Calu3 (cell line): Measurements from ENCODE around the gene FAM193B. TPM values are rescaled to one million over a fixed set of nuclear protein-coding genes. Genes with fewer than 3 reads are reported as not detected.

ENCODE experiments used
- BruUV-seq: library from RNA; stranded (reverse); fragments of 400-500 nt; replicated peaks from 2 replicates; lab custom pipeline; 2021; lab: Mats Ljungman, UMichigan
- CTCF ChIA-PET: fragments of 300-600 bp; sonication (Branson Sonifier 250); formaldehyde crosslinking; loops from one replicate; lab custom pipeline; 2022; ENCODE audit warnings: antibody characterized with exemption; lab: Charles Lee
- DNase-seq: peaks from one replicate; pipeline ENCODE4 v3.0.0; 2022
- H3K27ac Mint-ChIP-seq: one replicate; pipeline ENCODE4 v1.8.0; 2022; ENCODE audit warnings: mixed read lengths; ENCODE audit not compliant: unreplicated experiment
- H3K27me3 Mint-ChIP-seq: one replicate; pipeline ENCODE4 v1.8.0; 2022; ENCODE audit warnings: mixed read lengths; ENCODE audit not compliant: unreplicated experiment
- H3K36me3 Mint-ChIP-seq: one replicate; pipeline ENCODE4 v1.8.0; 2022; ENCODE audit warnings: mild to moderate bottlenecking, moderate library complexity, mixed read lengths; ENCODE audit not compliant: insufficient read depth, unreplicated experiment
- H3K4me1 Mint-ChIP-seq: one replicate; pipeline ENCODE4 v1.8.0; 2022; ENCODE audit warnings: mild to moderate bottlenecking, low read depth, mixed read lengths; ENCODE audit not compliant: unreplicated experiment
- H3K4me3 Mint-ChIP-seq: one replicate; pipeline ENCODE4 v1.8.0; 2022; ENCODE audit warnings: mild to moderate bottlenecking, low read depth, moderate library complexity, mixed read lengths; ENCODE audit not compliant: unreplicated experiment
- H3K9me3 Mint-ChIP-seq: one replicate; pipeline ENCODE4 v1.8.0; 2022; ENCODE audit warnings: low read depth, mixed read lengths; ENCODE audit not compliant: unreplicated experiment
- intact Hi-C: fragments of 100-400 bp; cut with micrococcal nuclease; formaldehyde crosslinking; loops from one replicate; pipeline ENCODE4 v1.10.0; 2022; ENCODE audit not compliant: unreplicated experiment
- total RNA-seq: library from RNA; stranded (reverse); gene quantifications from 2 replicates; pipeline ENCODE4 v1.2.3, GENCODE V29; 2022
- TF ChIP-seq, protein P1 (sequence below): fragments of 200-600 bp; IDR thresholded peaks from one replicate; pipeline ENCODE4 v1.8.0; 2022; ENCODE audit warnings: antibody characterized with exemption; ENCODE audit not compliant: unreplicated experiment

FAM193B gene
- total RNA-seq, 1 experiment from 2014 or later = 97.0 TPM

- Mint-ChIP-seq H3K4me1 (peaks cover 15% of the 10 kb centered on the region), H3K9me3 (no peaks in the 10 kb centered on the region), H3K36me3 (peaks cover 4% of the 10 kb centered on the region), H3K4me3 (no peak overlapping the region), H3K27ac (no peak overlapping the region), H3K27me3 (no peaks in the 10 kb centered on the region)
- CTCF ChIA-PET = no interaction called here
- BruUV-seq = no TSS peak
- intact Hi-C loops = no loop called here
- DNase-seq = no peak
- TF ChIP-seq, protein P1, sequence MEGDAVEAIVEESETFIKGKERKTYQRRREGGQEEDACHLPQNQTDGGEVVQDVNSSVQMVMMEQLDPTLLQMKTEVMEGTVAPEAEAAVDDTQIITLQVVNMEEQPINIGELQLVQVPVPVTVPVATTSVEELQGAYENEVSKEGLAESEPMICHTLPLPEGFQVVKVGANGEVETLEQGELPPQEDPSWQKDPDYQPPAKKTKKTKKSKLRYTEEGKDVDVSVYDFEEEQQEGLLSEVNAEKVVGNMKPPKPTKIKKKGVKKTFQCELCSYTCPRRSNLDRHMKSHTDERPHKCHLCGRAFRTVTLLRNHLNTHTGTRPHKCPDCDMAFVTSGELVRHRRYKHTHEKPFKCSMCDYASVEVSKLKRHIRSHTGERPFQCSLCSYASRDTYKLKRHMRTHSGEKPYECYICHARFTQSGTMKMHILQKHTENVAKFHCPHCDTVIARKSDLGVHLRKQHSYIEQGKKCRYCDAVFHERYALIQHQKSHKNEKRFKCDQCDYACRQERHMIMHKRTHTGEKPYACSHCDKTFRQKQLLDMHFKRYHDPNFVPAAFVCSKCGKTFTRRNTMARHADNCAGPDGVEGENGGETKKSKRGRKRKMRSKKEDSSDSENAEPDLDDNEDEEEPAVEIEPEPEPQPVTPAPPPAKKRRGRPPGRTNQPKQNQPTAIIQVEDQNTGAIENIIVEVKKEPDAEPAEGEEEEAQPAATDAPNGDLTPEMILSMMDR = no peak
Observed at GRCh38 chr5:177542816-177543465, 11.4 kb downstream of the FAM193B start.

GRCh38 chr5:177540438-177540837 is 13.9 kb downstream of the FAM193B start:
- no TSS peak for BruUV-seq
- Mint-ChIP-seq H3K9me3 (no peaks in the 10 kb centered on the region), H3K36me3 (peaks cover 4% of the 10 kb centered on the region), H3K4me1 (no peaks in the 10 kb centered on the region), H3K27ac (no peak overlapping the region), H3K27me3 (no peaks in the 10 kb centered on the region), H3K4me3 (no peak overlapping the region)
- CTCF ChIA-PET = no interaction called here
- intact Hi-C loops = no loop called here
- no peak for DNase-seq
- TF ChIP-seq, protein P1 = no peak

DNA sequence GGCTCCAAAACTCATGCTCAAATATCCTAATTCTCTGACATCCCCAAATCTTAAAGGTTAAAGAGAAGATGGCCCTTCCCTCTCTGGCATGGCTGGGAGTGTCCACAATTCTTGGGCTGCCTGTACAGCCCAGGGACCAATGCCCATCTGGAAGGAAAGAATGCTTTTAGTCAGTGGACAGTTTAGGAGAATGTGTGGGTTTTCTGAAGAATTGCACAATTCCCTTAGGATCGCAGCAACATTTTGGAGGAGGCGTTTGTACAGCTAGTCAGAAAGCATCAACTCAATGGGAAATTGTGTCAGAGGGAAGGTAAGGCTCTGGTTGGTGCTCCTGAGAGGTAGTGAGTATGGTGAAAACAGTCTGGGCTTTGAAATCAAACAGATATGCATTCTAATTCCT is 15.0 kb downstream of the FAM193B start:
- CTCF ChIA-PET = interaction anchor here (0.7 kb wide), 1 partner anchor 62 kb away, joined by 5 read pairs; no protein-coding TSS in a partner anchor
- intact Hi-C loops = no loop called here
- Mint-ChIP-seq H3K9me3 (no peaks in the 10 kb centered on the region), H3K36me3 (peaks cover 4% of the 10 kb centered on the region), H3K4me3 (no peak overlapping the region), H3K27me3 (no peaks in the 10 kb centered on the region), H3K27ac (no peak overlapping the region), H3K4me1 (no peaks in the 10 kb centered on the region)
- DNase-seq = no peak
- TF ChIP-seq, protein P1 = no peak
- BruUV-seq = no TSS peak

DNA sequence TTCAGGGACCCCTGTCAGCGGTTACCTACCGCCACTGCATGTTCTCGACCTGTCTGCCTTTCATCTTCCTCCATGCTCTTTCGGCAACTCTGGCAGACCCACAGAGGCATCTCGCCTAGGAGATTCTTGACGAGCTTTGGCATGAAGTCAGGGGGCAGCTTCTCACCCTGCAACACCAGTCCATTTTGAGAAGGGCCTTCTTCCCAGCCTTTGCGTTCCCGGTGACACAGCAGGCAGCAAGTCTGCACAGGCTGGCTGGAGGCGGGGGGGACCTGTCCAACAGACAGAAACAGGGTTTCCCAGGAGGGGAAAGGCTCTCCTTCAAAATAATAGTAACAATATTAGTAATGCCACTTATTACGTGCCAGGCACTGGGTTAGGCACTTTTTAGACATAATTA is 15.5 kb downstream of the FAM193B start:
- Mint-ChIP-seq H3K27me3 (no peaks in the 10 kb centered on the region), H3K27ac (no peak overlapping the region), H3K4me3 (no peak overlapping the region), H3K9me3 (no peaks in the 10 kb centered on the region), H3K36me3 (peaks cover 6% of the 10 kb centered on the region), H3K4me1 (no peaks in the 10 kb centered on the region)
- CTCF ChIA-PET = no interaction called here
- intact Hi-C loops = no loop called here
- no peak for DNase-seq
- BruUV-seq = no TSS peak
- TF ChIP-seq, protein P1 = no peak
